HG03039 (cell line): Measurements from ENCODE around the gene TMC3.
"Not testable (repeated sequence)": the region's sequence is repeated elsewhere in the genome, so short reads cannot be mapped to it uniquely, and the experiment has no call there.

Experiments
- ATAC-seq: cut with Tn5 transposase; IDR thresholded peaks from one replicate; pipeline ENCODE4 v1.9.1; 2021; ENCODE audit warnings: mild to moderate bottlenecking, moderate library complexity; ENCODE audit not compliant: unreplicated experiment

The TMC3 gene

GRCh38 chr15:81373775-81374395 is at the start of gene TMC3:
TSS of gene TMC3 (minus strand) at chr15:81374213. CDS start at chr15:81374077, 136 bp downstream.
- ATAC-seq: no peak

- no peak for ATAC-seq
These were observed 47.4 kb upstream of the TMC3 start for GRCh38 chr15:81421461-81421860.

- no peak for ATAC-seq
These were observed 45.4 kb upstream of the TMC3 start for GRCh38 chr15:81419332-81419943.

- no peak for ATAC-seq
These were observed 44.9 kb upstream of the TMC3 start for GRCh38 chr15:81418891-81419290.

- ATAC-seq: no peak
These were observed 44.4 kb upstream of the TMC3 start for GRCh38 chr15:81418444-81418843.

GRCh38 chr15:81414274-81414968 is 40.4 kb upstream of the TMC3 start:
- ATAC-seq: not testable (repeated sequence)

- no peak for ATAC-seq
These were observed 39.8 kb upstream of the TMC3 start for GRCh38 chr15:81413851-81414250.

- no peak for ATAC-seq
These were observed 38.1 kb upstream of the TMC3 start for GRCh38 chr15:81411969-81412633.

- ATAC-seq: no peak
These were observed 37.0 kb upstream of the TMC3 start for GRCh38 chr15:81411051-81411450.

- ATAC-seq: no peak
These were observed 36.3 kb upstream of the TMC3 start for GRCh38 chr15:81410318-81410753.

- ATAC-seq: no peak
These were observed 33.7 kb upstream of the TMC3 start for GRCh38 chr15:81407718-81408117.

GRCh38 chr15:81407176-81407575 is 33.2 kb upstream of the TMC3 start:
- ATAC-seq: no peak

GRCh38 chr15:81400640-81401236 is 26.7 kb upstream of the TMC3 start:
- ATAC-seq: no peak

GRCh38 chr15:81398910-81399551 is 25.0 kb upstream of the TMC3 start:
- no peak for ATAC-seq

- no peak for ATAC-seq
These were observed 24.4 kb upstream of the TMC3 start for GRCh38 chr15:81398456-81398855.

- ATAC-seq: no peak
These were observed 20.6 kb upstream of the TMC3 start for GRCh38 chr15:81394603-81395002.

GRCh38 chr15:81391657-81392056 is 17.6 kb upstream of the TMC3 start:
- no peak for ATAC-seq

- no peak for ATAC-seq
These were observed 14.4 kb upstream of the TMC3 start for GRCh38 chr15:81388436-81388770.

GRCh38 chr15:81387621-81388435 is 13.8 kb upstream of the TMC3 start:
- ATAC-seq: no peak

GRCh38 chr15:81386947-81387346 is 12.9 kb upstream of the TMC3 start:
- ATAC-seq: no peak
